ENCODE results near the gene NCLN.
A peak's percentile ranks its signal among the peaks of the same experiment; 100 is the strongest.
"Not testable (repeated sequence)": the region's sequence is repeated elsewhere in the genome, so short reads cannot be mapped to it uniquely, and the experiment has no call there.

The NCLN gene

GRCh38 chr19:3183721-3184641 is 1.7 kb upstream of the NCLN start:
- no peak for DNase-seq (ENCODE audit: low read depth in 2 of 2)

- DNase-seq (ENCODE audit: low read depth in 2 of 2): peak in 1 of 2 donors; percentile 36
These were observed 776 bp upstream of the NCLN start for GRCh38 chr19:3184847-3185460.

- no peak for DNase-seq (ENCODE audit: low read depth in 2 of 2)
These were observed 494 bp downstream of the NCLN start for GRCh38 chr19:3186160-3186688.

GRCh38 chr19:3186891-3187661 is 1.3 kb downstream of the NCLN start:
- DNase-seq (ENCODE audit: low read depth in 2 of 2): no peak

- DNase-seq (ENCODE audit: low read depth in 2 of 2): no peak
These were observed 2.2 kb downstream of the NCLN start for GRCh38 chr19:3187662-3188511.

- DNase-seq (ENCODE audit: low read depth in 2 of 2): no peak
These were observed 3.2 kb downstream of the NCLN start for GRCh38 chr19:3188627-3189596.

- no peak for DNase-seq (ENCODE audit: low read depth in 2 of 2)
These were observed 4.2 kb downstream of the NCLN start for GRCh38 chr19:3189702-3190469.

GRCh38 chr19:3190470-3190770 is 4.7 kb downstream of the NCLN start:
- no peak for DNase-seq (ENCODE audit: low read depth in 2 of 2)

- no peak for DNase-seq (ENCODE audit: low read depth in 2 of 2)
These were observed 5.4 kb downstream of the NCLN start for GRCh38 chr19:3190921-3191805.

- not testable (repeated sequence) for DNase-seq (ENCODE audit: low read depth in 2 of 2)
These were observed 6.0 kb downstream of the NCLN start for GRCh38 chr19:3191806-3192104.

- no peak for DNase-seq (ENCODE audit: low read depth in 2 of 2)
These were observed 6.5 kb downstream of the NCLN start for GRCh38 chr19:3192228-3192635.

- DNase-seq (ENCODE audit: low read depth in 2 of 2): no peak
These were observed 7.0 kb downstream of the NCLN start for GRCh38 chr19:3192684-3193083.

GRCh38 chr19:3193256-3194105 is 7.8 kb downstream of the NCLN start:
- no peak for DNase-seq (ENCODE audit: low read depth in 2 of 2)

- DNase-seq (ENCODE audit: low read depth in 2 of 2): no peak
These were observed 8.7 kb downstream of the NCLN start for GRCh38 chr19:3194106-3195087.

- DNase-seq (ENCODE audit: low read depth in 2 of 2): no peak
These were observed 10.6 kb downstream of the NCLN start for GRCh38 chr19:3196064-3196932.

- DNase-seq (ENCODE audit: low read depth in 2 of 2): no peak
These were observed 11.1 kb downstream of the NCLN start for GRCh38 chr19:3196933-3197205.

Data from stimulated activated CD8-positive, alpha-beta memory T cell treated with anti-CD3 and anti-CD28 coated beads, Interleukin-15, amount 100 ng/mL, for 4 hours (primary cell).